HepG2 (cell line): Measurements from ENCODE around the gene IWS1. TPM values are rescaled to one million over a fixed set of nuclear protein-coding genes. Genes with fewer than 3 reads are reported as not detected.

Experiments
- HMGXB3 ChIP-seq: sonication (generic); formaldehyde crosslinking; IDR thresholded peaks from 2 replicates; pipeline ENCODE4 v1.4.0; 2020; ENCODE audit warnings: missing genetic modification reagents, borderline replicate concordance
- HNRNPH1 ChIP-seq: fragments of 200-400 bp; formaldehyde crosslinking; optimal IDR thresholded peaks from 2 replicates; pipeline ENCODE3; 2017; ENCODE audit warnings: mild to moderate bottlenecking, low read depth, low read length
- KLF12 ChIP-seq: sonication (generic); formaldehyde crosslinking; IDR thresholded peaks from 2 replicates; pipeline ENCODE4 v1.4.0; 2020; ENCODE audit warnings: missing genetic modification reagents, borderline replicate concordance
- NAIF1 ChIP-seq: sonication (generic); formaldehyde crosslinking; IDR thresholded peaks from 2 replicates; pipeline ENCODE4 v1.5.0; 2020; ENCODE audit warnings: mild to moderate bottlenecking, missing genetic modification reagents, borderline replicate concordance
- POLR2AphosphoS2 ChIP-seq: IDR thresholded peaks from 2 replicates; pipeline ENCODE4 v1.6.1; 2011; ENCODE audit warnings: low read depth, low read length, improper control_type of control experiment
- POLR2G ChIP-seq: fragments of 200-400 bp; formaldehyde crosslinking; IDR thresholded peaks from 2 replicates; pipeline ENCODE4 v1.6.1; 2018; ENCODE audit warnings: mild to moderate bottlenecking, low read depth, low read length, moderate library complexity
- RBAK ChIP-seq: sonication (generic); formaldehyde crosslinking; IDR thresholded peaks from 2 replicates; pipeline ENCODE4 v1.5.1; 2020; ENCODE audit warnings: mild to moderate bottlenecking, missing genetic modification reagents
- REL ChIP-seq: sonication (generic); formaldehyde crosslinking; conservative IDR thresholded peaks from 2 replicates; pipeline ENCODE4 v1.8.0; 2022; ENCODE audit warnings: mild to moderate bottlenecking, missing genetic modification reagents, moderate library complexity
- REST ChIP-seq, 2 experiments: IDR thresholded peaks; 2 replicates each; pipeline ENCODE4 v1.6.1; 2011 to 2012; ENCODE audit warnings: low read length in 2 of 2, borderline replicate concordance in 1 of 2, low read depth in 1 of 2, mild to moderate bottlenecking in 1 of 2, moderate library complexity in 1 of 2
- RFX3 ChIP-seq: IDR thresholded peaks from 2 replicates; pipeline ENCODE4 v1.6.1; 2016; ENCODE audit warnings: missing biosample characterization, missing genetic modification reagents
- SMAD9 ChIP-seq: sonication (generic); formaldehyde crosslinking; IDR thresholded peaks from 2 replicates; pipeline ENCODE4 v1.5.1; 2020; ENCODE audit warnings: mild to moderate bottlenecking, missing genetic modification reagents
- TCF7L2 ChIP-seq: IDR thresholded peaks from 2 replicates; pipeline ENCODE4 v1.6.1; 2011; ENCODE audit warnings: mild to moderate bottlenecking, low read depth, low read length, moderate library complexity
- ZNF160 ChIP-seq: sonication (generic); formaldehyde crosslinking; IDR thresholded peaks from 2 replicates; pipeline ENCODE4 v1.8.0; 2022; ENCODE audit warnings: mild to moderate bottlenecking, inconsistent platforms, missing genetic modification reagents
- ZNF235 ChIP-seq: sonication (generic); formaldehyde crosslinking; IDR thresholded peaks from 2 replicates; pipeline ENCODE4 v1.8.1; 2023; ENCODE audit warnings: mild to moderate bottlenecking, missing genetic modification reagents, borderline replicate concordance
- ZNF253 ChIP-seq: sonication (generic); formaldehyde crosslinking; IDR thresholded peaks from 2 replicates; pipeline ENCODE4 v1.8.0; 2022; ENCODE audit warnings: mild to moderate bottlenecking, missing genetic modification reagents, borderline replicate concordance
- ZNF362 ChIP-seq: sonication (generic); formaldehyde crosslinking; IDR thresholded peaks from 2 replicates; pipeline ENCODE4 v1.4.0; 2020; ENCODE audit warnings: missing genetic modification reagents, mild to moderate bottlenecking, borderline replicate concordance
- ZNF44 ChIP-seq: sonication (generic); formaldehyde crosslinking; IDR thresholded peaks from 2 replicates; pipeline ENCODE4 v1.5.1; 2020; ENCODE audit warnings: mild to moderate bottlenecking, missing genetic modification reagents
- ZNF605 ChIP-seq: sonication (generic); formaldehyde crosslinking; IDR thresholded peaks from 2 replicates; pipeline ENCODE4 v1.8.0; 2022; ENCODE audit warnings: mild to moderate bottlenecking, missing genetic modification reagents
- ZNF75D ChIP-seq: sonication (generic); formaldehyde crosslinking; IDR thresholded peaks from 2 replicates; pipeline ENCODE4 v1.8.1; 2023; ENCODE audit warnings: missing genetic modification reagents, mild to moderate bottlenecking, borderline replicate concordance
- ZSCAN20 ChIP-seq: sonication (generic); formaldehyde crosslinking; IDR thresholded peaks from 2 replicates; pipeline ENCODE4 v1.4.0; 2020; ENCODE audit warnings: missing genetic modification reagents, mild to moderate bottlenecking, borderline replicate concordance
- polyA plus RNA-seq, 8 experiments: library from polyadenylated mRNA; depleted of rRNA in 3 of 8; stranded (reverse) in 7 of 8; unstranded in 1 of 8; fragments of >200 nt; fragmentation: Illumina TruSeq in 4 of 8; extraction: Trizol in 4 of 8; gene quantifications; 2 replicates each; pipeline versions ENCODE4 v1.2.1 to v1.2.3, GENCODE V29; 2011 to 2016; ENCODE audit warnings: low read depth in 4 of 8, missing spikeins in 1 of 8, mixed read lengths in 1 of 8; ENCODE audit not compliant: insufficient read depth in 1 of 8
- total RNA-seq, 5 experiments: library from RNA; depleted of rRNA; stranded (reverse); fragments of >200 nt; fragmentation: Illumina TruSeq; extraction: Trizol; gene quantifications; 2 replicates each; pipeline ENCODE4 v1.2.3, GENCODE V29; 2016; ENCODE audit warnings: low read depth in 1 of 5

The IWS1 gene
- total and polyA plus RNA-seq, 2 of the 13 experiments (the other 11 are each of a cell fraction or from before 2014, with no cell fraction given): 28.9 to 62.3 TPM

GRCh38 chr2:127455566-127456493 is 70.5 kb downstream of the IWS1 start (continued):
- TF ChIP-seq POLR2G: no peak
- no peak for TF ChIP-seq TCF7L2
- TF ChIP-seq ZSCAN20 (CRISPR knock-in tag): no peak
- TF ChIP-seq ZNF44 (CRISPR knock-in tag): peak; percentile 74; the same call in 1 of the 2 replicates
- TF ChIP-seq ZNF160 (CRISPR knock-in tag): no peak
- TF ChIP-seq SMAD9 (CRISPR knock-in tag): no peak
- no peak for TF ChIP-seq ZNF362
- TF ChIP-seq HNRNPH1: no peak
- TF ChIP-seq ZNF253 (CRISPR knock-in tag): no peak
- no peak for TF ChIP-seq ZNF235 (CRISPR knock-in tag)
- no peak for TF ChIP-seq REST (IDR thresholded peaks at IDR 0.05; ENCODE audit: borderline replicate concordance in 1 of 2, low read depth in 1 of 2, low read length in 2 of 2)
- TF ChIP-seq KLF12: no peak
- TF ChIP-seq HMGXB3 (CRISPR knock-in tag): no peak; the same call in 1 of the 2 replicates
- TF ChIP-seq ZNF75D (CRISPR knock-in tag): no peak
- no peak for TF ChIP-seq RFX3 (CRISPR knock-in tag)
- no peak for TF ChIP-seq POLR2AphosphoS2
- no peak for TF ChIP-seq NAIF1 (CRISPR knock-in tag)
- TF ChIP-seq RBAK (CRISPR knock-in tag): no peak
- no peak for TF ChIP-seq REL (CRISPR knock-in tag)
- 0 out of 2 replicates have a peak, but pooled peaks have one; percentile 15 for TF ChIP-seq ZNF605
